ENCODE results near the gene PARP2. TPM values are rescaled to one million over a fixed set of nuclear protein-coding genes. Genes with fewer than 3 reads are reported as not detected.
"Not testable (repeated sequence)": the region's sequence is repeated elsewhere in the genome, so short reads cannot be mapped to it uniquely, and the experiment has no call there.

The PARP2 gene
- total RNA-seq, 1 donor from 2014 or later = 9.0 TPM

DNA sequence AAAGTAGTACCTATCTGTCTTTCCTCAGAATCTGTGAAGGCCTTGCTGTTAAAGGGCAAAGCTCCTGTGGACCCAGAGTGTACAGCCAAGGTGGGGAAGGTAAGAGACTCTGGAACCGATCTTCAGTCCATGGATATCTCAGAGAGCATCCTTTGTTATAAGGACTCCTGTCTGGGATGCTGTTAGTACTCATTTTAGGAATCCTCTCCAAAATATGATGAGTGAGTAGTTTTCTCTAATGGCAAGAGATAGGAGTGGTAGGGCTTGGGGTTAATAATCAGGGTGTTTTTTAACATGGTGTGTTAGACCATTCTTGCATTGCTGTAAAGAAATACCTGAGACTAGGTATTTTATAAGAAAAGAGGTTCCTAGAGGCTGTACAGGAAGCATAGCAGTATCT is 1.9 kb downstream of the PARP2 start:
- DNase-seq (ENCODE audit: low read depth, low spot score) = no peak

DNA sequence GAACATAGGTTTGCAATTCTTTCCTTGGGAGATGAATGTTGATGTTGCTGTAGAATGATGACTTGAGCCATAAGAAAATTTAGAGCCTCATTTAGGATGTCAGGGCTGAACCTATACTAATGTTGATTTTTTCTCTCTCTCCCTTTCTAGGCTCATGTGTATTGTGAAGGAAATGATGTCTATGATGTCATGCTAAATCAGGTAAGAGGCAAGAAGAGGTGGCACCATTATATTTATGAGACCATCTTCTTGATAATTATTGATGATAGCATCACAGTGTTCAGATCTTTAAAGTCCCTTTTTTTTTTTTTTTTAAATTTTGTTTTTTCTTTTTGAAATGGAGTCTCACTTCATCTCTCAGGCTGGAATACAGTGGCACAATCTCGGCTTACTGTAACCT is 3.3 kb downstream of the PARP2 start:
- DNase-seq (ENCODE audit: low read depth, low spot score) = no peak

- DNase-seq (ENCODE audit: low read depth, low spot score) = no peak
These were observed 4.3 kb downstream of the PARP2 start for GRCh38 chr14:20347747-20348146.

GRCh38 chr14:20350282-20350681 is 6.8 kb downstream of the PARP2 start:
- DNase-seq (ENCODE audit: low read depth, low spot score) = no peak

DNA sequence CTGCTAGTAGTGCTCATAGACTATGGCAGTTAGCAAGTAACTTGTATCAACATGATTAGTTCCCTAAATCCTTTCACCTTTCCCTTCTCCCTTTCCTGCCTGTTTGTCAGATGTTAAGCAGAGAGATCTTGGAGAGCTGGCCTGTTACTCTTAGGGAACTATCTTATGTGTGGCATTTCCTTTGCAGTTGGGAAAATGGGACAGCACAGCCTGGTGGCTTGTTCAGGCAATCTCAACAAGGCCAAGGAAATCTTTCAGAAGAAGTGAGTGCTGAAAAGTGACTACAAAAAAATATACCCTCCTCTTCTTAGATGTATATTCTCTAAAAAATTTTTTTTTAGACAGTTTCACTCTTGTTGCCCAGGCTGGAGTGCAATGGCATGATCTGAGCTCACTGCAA is 7.4 kb downstream of the PARP2 start:
- no peak for DNase-seq (ENCODE audit: low read depth, low spot score)

DNA sequence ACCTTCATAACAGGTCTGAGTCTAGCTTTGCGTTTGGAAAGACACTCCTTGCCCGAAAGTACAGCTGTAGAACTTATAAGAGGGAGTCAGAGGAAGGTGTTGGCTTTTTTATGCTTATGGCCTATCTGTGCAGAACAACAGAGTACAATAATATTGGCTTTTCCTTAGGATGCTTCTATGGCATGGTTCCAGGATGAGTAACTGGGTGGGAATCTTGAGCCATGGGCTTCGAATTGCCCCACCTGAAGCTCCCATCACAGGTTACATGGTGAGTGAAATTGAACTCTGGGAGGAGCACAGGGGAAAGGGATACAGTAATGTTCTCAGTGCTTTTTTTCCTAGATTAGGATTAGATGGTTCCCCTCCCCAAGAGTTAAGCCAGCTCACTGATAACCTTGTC is 13.0 kb downstream of the PARP2 start:
- no peak for DNase-seq (ENCODE audit: low read depth, low spot score)

DNA sequence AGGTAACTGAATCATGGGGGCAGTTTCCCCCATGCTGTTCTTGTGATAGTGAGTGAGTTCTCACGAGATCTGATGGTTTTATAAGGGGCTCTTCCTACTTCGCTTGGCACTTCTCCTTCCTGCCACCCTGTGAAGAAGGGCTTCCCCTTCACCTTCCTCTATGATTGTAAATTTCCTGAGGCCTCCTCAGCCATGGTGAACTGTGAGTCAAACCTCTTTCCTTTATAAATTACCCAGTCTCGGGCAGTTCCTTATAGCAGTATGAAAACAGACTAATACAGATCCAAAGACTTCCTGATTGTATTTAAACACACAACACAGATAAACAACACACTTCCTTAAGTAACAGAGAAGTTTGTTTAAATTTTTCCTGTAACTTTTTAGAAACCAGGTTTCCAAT is 15.0 kb downstream of the PARP2 start:
- DNase-seq (ENCODE audit: low read depth, low spot score) = not testable (repeated sequence)

- no peak for DNase-seq (ENCODE audit: low read depth, low spot score)
These were observed 22.5 kb downstream of the PARP2 start for GRCh38 chr14:20365928-20366327.

DNA sequence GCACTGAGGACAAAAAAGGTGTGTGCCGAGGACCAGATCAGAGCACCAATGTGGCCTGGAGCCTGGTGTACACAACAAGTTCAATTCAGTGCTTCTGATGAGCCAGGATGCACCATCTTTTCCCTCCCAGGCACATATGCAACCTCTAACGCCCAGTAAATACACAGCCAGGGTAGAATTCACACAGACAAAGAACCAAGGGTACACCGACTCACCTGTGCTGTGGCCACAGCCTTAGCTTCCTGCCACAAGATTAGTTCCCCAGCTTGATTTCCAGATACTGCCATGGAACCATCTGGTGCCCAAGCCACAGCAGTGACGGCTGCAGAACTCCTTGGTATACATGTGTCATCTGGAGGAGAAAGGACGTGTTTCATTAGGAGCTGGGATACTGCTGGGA is 29.4 kb downstream of the PARP2 start:
- no peak for DNase-seq (ENCODE audit: low read depth, low spot score)

DNA sequence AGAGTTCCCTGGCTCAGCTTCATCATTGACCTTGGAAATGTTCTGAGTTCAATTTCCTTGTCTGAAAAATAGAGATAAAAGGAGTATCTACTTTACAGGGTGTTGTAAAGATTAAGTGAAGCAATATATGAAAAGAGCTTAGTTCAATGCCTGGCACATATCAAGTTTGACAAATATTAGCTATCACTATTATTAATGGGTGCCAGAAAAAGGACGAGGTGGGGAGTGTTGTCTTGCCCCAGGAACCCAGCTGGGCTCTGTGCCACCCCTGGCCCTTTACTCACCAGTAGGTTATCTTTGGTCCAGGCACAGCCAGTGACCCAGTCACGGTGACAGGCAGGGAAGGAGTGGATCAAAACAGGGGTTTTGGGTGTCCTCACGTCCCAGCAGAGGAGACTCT is 32.0 kb downstream of the PARP2 start:
- no peak for DNase-seq (ENCODE audit: low read depth, low spot score)

GRCh38 chr14:20376071-20376588 is 32.7 kb downstream of the PARP2 start:
- DNase-seq (ENCODE audit: low read depth, low spot score) = no peak

- DNase-seq (ENCODE audit: low read depth, low spot score) = no peak
These were observed 33.7 kb downstream of the PARP2 start for GRCh38 chr14:20377171-20377570.

DNA sequence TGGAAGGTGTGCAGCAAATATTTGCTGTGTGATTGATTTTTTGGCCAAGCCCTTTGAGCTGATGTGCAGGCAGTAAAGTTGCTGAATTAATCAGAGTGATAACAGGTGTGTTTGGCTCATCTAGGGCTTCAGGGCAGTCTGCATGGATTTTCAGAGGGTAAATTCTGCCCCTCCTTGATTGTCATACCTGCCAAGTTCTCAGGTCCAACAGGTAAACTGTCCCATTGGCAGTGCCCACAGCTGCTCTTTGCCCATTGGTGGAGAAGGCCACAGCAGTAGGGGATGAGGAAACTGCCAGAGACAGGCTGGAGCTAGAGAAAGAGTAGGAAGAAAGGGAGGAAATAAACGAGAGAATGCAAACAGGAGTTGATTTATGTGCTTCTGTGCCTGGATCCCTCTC is 36.3 kb downstream of the PARP2 start:
- DNase-seq (ENCODE audit: low read depth, low spot score) = no peak

DNA sequence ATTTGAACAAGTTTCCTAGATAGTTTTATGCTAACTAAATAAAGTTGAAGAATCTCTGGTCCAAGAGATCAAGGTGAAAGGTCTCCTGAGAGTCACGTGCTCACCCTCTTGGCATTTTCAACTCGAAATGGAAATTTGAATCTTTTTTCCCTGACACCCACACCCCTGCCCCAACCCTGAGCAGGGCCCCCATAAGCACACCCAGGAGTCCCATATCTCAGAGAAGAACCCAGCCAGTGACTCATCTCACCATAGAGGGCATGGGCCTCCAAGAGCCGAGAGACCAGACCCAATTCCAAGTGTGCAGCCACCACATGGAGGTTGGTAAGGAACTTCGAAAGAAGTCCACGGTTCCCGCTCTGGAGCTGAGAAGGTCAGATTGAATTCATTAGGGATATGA is 37.2 kb downstream of the PARP2 start:
- no peak for DNase-seq (ENCODE audit: low read depth, low spot score)

DNA sequence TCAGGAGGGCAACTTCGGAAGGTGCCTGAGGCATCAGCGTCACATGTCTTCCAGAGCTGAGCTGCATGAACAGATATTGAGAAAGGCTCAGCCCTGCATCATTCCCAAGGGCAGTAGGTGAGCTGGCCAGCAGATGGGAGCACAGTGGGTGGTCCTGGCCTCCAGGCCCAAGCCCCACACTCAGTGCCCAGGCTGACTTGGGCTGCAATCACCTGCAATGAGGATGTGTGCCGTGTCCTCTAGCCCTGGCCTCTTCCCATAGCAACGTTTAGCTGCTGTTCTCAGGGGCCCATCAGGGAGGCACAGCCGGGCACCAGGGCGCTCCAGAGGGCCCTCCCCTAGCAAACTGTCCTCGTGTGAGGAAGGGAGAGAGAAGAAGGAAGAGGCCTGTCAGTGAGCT is 37.9 kb downstream of the PARP2 start:
- DNase-seq (ENCODE audit: low read depth, low spot score) = no peak

DNA sequence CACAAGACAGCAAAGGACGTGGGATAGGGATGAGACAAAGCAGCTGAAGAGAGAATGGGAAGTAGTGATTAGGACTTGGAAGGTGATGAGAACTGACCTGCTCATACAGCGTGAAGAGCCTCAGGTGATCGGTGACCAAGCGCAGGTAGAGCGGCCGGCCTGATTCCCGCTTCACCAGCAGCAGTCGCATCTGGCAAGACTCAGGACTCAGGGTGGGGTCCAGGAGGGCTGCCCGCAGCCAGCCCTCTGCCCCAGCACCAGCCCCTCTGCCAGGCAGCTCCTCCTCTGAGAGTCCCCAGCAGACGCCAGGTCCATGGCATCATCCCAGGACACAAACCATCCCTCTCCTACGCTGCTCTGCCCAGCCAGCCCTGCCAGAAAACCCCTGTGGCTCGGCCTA is 39.1 kb downstream of the PARP2 start:
- no peak for DNase-seq (ENCODE audit: low read depth, low spot score)

DNA sequence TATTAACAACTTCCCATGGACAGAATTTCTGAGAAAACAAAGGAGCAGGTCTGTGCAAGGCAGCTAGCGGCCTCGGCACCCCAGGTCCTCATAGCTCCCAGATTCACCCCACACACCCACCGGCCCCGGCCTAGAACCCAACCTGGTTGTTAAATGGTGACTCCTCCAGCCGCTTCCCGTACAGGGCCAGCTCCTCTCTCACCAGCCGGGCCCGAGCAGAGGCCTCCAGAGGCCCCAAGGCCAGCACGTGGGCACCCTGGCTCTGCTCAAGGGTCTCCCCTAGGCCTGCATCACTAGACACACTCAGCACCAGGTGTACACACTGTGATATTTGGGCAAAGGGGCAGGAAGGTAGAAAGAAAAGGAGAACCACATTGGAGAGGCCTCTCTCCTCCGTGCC is 39.6 kb downstream of the PARP2 start:
- DNase-seq (ENCODE audit: low read depth, low spot score) = no peak

DNA sequence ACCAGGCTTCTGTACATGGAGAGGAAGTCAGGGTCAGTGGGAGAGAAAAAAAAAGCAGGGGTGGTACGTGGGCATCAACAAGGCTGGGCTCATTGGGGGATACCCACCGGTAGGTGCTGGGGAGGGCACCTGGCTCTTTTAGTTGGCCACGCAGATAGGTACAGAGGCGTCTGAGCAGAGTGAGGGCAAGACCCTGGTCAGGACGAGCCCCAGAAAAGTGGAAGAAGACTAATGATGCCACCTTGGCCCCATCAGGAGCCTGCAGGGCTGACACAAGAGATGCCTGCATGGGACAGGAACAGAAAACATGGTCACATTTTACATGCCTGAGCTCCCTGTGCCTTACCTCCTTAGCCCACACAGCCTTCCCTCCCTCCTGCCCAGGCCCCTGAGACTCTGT is 40.2 kb downstream of the PARP2 start:
- no peak for DNase-seq (ENCODE audit: low read depth, low spot score)

- DNase-seq (ENCODE audit: low read depth, low spot score) = no peak
These were observed 40.9 kb downstream of the PARP2 start for GRCh38 chr14:20384321-20384720.

DNA sequence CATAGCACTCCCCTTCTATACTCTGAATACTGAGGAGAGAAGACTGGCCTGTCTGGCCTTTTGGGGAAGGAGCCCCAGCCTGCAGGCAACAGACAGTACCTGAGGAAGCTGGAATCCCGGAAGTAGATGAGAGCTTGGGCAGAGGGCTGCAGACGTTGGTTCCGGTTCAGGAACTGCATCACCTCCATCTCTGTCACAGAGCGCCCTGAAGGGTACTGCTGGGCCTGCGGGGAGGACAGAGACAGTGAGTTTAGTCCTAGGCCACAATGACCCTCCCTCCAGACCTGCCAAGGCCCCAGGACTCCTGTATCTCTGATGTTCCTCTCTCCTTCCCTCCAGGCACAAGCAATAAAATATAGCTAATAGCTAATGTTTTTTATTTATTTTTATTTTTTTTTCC is 41.5 kb downstream of the PARP2 start:
- no peak for DNase-seq (ENCODE audit: low read depth, low spot score)

DNA sequence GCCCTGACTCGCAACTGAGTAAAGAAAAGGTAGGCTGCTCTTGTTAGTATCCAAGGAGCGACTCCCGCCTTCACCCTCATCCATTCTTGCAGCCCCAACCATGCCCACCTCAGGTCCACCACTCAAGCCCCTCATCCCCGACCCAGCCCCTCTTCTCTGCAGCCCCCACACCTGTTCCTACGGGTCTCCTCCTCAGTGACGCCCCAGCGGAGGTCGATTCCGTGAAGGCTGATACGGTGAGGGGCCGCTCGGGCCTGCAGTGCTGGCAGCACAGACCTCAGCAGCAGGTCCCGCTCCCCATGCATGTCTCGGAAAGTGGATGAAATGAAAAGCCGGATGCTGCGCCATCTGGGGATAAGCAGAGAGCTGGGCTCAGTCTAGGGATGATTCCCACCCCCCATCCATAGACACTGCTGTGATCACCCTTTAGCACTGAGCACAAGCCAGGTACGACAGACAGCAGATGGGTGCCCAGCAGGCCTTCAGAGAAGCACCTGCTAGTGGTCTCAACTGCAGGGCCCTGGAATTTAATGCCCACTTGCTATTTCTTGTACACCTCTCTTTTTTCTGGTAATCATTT is 42.9 kb downstream of the PARP2 start:
- no peak for DNase-seq (ENCODE audit: low read depth, low spot score)

- DNase-seq (ENCODE audit: low read depth, low spot score) = no peak
These were observed 44.1 kb downstream of the PARP2 start for GRCh38 chr14:20387576-20387975.

DNA sequence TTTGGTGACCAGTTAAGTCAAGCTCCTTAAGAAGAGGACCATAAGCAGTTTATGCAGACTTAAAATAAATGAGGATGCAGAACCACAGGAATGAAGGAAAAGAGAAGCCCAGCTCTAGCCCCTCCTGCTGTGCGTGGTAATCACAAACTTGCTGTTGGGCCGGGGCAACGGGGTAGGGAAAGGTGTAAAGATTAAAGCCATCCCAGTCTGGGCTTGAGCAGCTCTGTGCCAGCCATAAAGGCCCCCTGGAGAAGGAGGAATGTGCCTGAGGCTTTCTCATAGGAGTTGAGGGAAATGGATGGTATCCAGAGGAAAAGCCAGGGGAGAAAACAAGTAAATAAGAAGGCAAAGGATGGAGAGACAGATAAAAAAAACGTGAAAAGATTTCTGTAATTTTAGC is 44.7 kb downstream of the PARP2 start:
- DNase-seq (ENCODE audit: low read depth, low spot score) = no peak

DNA sequence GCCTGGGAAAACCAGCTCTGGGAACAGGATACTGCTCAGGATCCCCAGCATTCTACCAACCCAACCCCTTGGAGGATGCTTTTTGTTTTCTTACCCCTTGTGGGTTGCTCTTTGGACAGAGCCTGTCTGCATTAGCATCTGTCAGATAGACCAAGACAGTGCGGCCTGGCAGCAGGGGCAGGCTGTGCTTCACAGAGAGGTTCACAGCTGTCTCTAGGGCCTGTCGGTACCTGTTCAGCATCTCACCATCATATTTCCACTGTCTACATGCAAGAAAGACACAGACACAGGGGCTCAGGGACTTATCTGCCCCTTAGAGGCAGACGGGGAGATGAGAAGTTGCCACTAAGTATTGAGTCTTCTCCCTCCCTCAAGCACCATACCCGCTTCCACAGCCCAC is 48.1 kb downstream of the PARP2 start:
- no peak for DNase-seq (ENCODE audit: low read depth, low spot score)

All from pulmonary artery endothelial cell (primary cell).